K562 (cell line): ENCODE measurements around the gene GPHN. TPM values are rescaled to one million over a fixed set of nuclear protein-coding genes. Genes with fewer than 3 reads are reported as not detected.

Experiments used
- ATAC-seq: fragments of 200-7000 bp; cut with Tn5 transposase; 3 replicates; pipeline ENCODE4 v1.9.1; 2020; ENCODE audit warnings: moderate library complexity
- BruUV-seq: library from RNA; stranded (reverse); fragments of 400-500 nt; replicated peaks from 2 replicates; lab custom pipeline; 2021; lab: Mats Ljungman, UMichigan
- CTCF ChIA-PET: fragments of 300-600 bp; formaldehyde crosslinking; extraction: SDS; loops from one replicate; lab custom pipeline; 2021; ENCODE audit warnings: low intra/inter-chr PET ratio; lab: Yijun Ruan, JAX
- POLR2A ChIA-PET: fragments of 300-600, 350-650 bp; sonication (Branson Sonifier 250); formaldehyde crosslinking; extraction: SDS; loops from one replicate; lab custom pipeline; 2021; ENCODE audit warnings: antibody characterized with exemption, inconsistent platforms; lab: Yijun Ruan, JAX
- DNase-seq, 4 experiments: peaks; one replicate each; pipeline versions ENCODE4 v3.0.0 to v3.0.0-alpha.2; 2011 to 2018; ENCODE audit warnings: low spot score in 3 of 4, mixed read lengths in 3 of 4; ENCODE audit errors: extremely low read depth in 1 of 4
- FAIRE-seq: peaks from 2 replicates; lab custom pipeline; 2011; peaks lifted over from hg19 to GRCh38; lab: Jason Lieb, UNC
- H2AFZ ChIP-seq: 2 replicates; pipeline ENCODE4 v1.6.0; 2011; ENCODE audit warnings: low read depth, low read length, control low read depth, inconsistent platforms
- H3K27ac ChIP-seq: fragments of 200-600 bp; 3 replicates; pipeline ENCODE4 v1.8.0; 2011; ENCODE audit warnings: low read depth, mild to moderate bottlenecking, control low read depth, inconsistent platforms, low read length, moderate library complexity, mixed read lengths; ENCODE audit errors: extremely low read depth
- H3K27me3 ChIP-seq, 2 experiments: fragments of 300-600 bp in 1 of 2; 2 replicates in 1 of 2; 3 replicates in 1 of 2; pipeline versions ENCODE4 v1.6.0 to v1.8.0; 2011; ENCODE audit warnings: inconsistent platforms in 2 of 2, low read length in 2 of 2, mild to moderate bottlenecking in 1 of 2, mixed read lengths in 1 of 2, moderate library complexity in 1 of 2; ENCODE audit not compliant: control insufficient read depth in 2 of 2, insufficient read depth in 2 of 2
- H3K36me3 ChIP-seq: fragments of 300-600 bp; 3 replicates; pipeline ENCODE4 v1.8.0; 2011; ENCODE audit warnings: mild to moderate bottlenecking, low read length, inconsistent platforms; ENCODE audit not compliant: control insufficient read depth, insufficient read depth
- H3K4me1 ChIP-seq, 2 experiments: fragments of 200-600 bp in 1 of 2; replicated peaks in 1 of 2; 2 replicates in 1 of 2; 3 replicates in 1 of 2; pipeline versions ENCODE4 v1.5.1 to v1.8.0; 2011; ENCODE audit warnings: inconsistent platforms in 2 of 2, low read length in 2 of 2, mild to moderate bottlenecking in 1 of 2, mixed read lengths in 1 of 2, moderate library complexity in 1 of 2; ENCODE audit not compliant: control insufficient read depth in 2 of 2, insufficient read depth in 2 of 2
- H3K4me2 ChIP-seq: 2 replicates; pipeline ENCODE4 v1.6.1; 2011; ENCODE audit warnings: low read length, control low read depth, inconsistent platforms, mixed read lengths; ENCODE audit not compliant: insufficient read depth
- H3K4me3 ChIP-seq: fragments of 200-600 bp; sonication (generic), shearing (Covaris generic); 2 replicates; pipeline ENCODE4 v1.5.1; 2016; ENCODE audit warnings: control low read depth, inconsistent platforms
- H3K79me2 ChIP-seq: fragments of 200-600 bp; 3 replicates; pipeline ENCODE4 v1.8.0; 2011; ENCODE audit warnings: low read length, inconsistent platforms; ENCODE audit not compliant: control insufficient read depth, insufficient read depth
- H3K9ac ChIP-seq, 2 experiments: 2 replicates each; pipeline versions ENCODE4 v1.6.0 to v1.6.1; 2011; ENCODE audit warnings: low read depth in 2 of 2, low read length in 2 of 2, control low read depth in 1 of 2, inconsistent platforms in 1 of 2, mild to moderate bottlenecking in 1 of 2, mixed read lengths in 1 of 2; ENCODE audit not compliant: insufficient read depth in 1 of 2
- H3K9me1 ChIP-seq: one replicate; pipeline ENCODE4 v1.6.0; 2011; ENCODE audit warnings: inconsistent platforms, mild to moderate bottlenecking, low read length, moderate library complexity; ENCODE audit not compliant: control insufficient read depth, insufficient read depth
- H3K9me3 ChIP-seq: replicated peaks from 2 replicates; pipeline ENCODE4 v1.5.1; 2011; ENCODE audit warnings: low read depth, low read length, inconsistent platforms; ENCODE audit not compliant: control insufficient read depth, insufficient read depth
- H4K20me1 ChIP-seq: replicated peaks from 2 replicates; pipeline ENCODE4 v1.6.1; 2011; ENCODE audit warnings: low read length, inconsistent platforms, mixed read lengths; ENCODE audit not compliant: control insufficient read depth, insufficient read depth
- ARID2 ChIP-seq: fragments of 450-650 bp; IDR thresholded peaks from 2 replicates; pipeline ENCODE4 v1.6.1; 2017; ENCODE audit warnings: antibody characterized with exemption, mild to moderate bottlenecking
- EHMT2 ChIP-seq: fragments of 450-650 bp; IDR thresholded peaks from 2 replicates; pipeline ENCODE4 v1.6.1; 2018; ENCODE audit warnings: antibody characterized with exemption
- GTF2B ChIP-seq: IDR thresholded peaks from 2 replicates; pipeline ENCODE4 v1.6.1; 2011; ENCODE audit not compliant: insufficient read length; ENCODE audit errors: extremely low read depth
- HNRNPL ChIP-seq: fragments of 200-400 bp; formaldehyde crosslinking; IDR thresholded peaks from 2 replicates; pipeline ENCODE4 v1.6.1; 2017; ENCODE audit warnings: low read depth, mild to moderate bottlenecking, low read length
- IRF2 ChIP-seq: sonication (generic); formaldehyde crosslinking; IDR thresholded peaks from 2 replicates; pipeline ENCODE4 v1.8.1; 2022; ENCODE audit warnings: mild to moderate bottlenecking, missing genetic modification reagents
- JUN ChIP-seq, 2 experiments: sonication (generic) in 1 of 2; formaldehyde crosslinking in 1 of 2; IDR thresholded peaks; 2 replicates each; pipeline versions ENCODE4 v1.6.1 to v1.8.0; 2012 to 2022; ENCODE audit warnings: borderline replicate concordance in 2 of 2, mild to moderate bottlenecking in 2 of 2, improper control_type of control experiment in 1 of 2, low read depth in 1 of 2, low read length in 1 of 2, missing genetic modification reagents in 1 of 2
- KAT2B ChIP-seq: IDR thresholded peaks from one replicate; pipeline ENCODE4 v1.6.1; 2012; ENCODE audit warnings: low read depth, mild to moderate bottlenecking, control low read depth, inconsistent platforms, low read length, moderate library complexity
- KDM1A ChIP-seq, 2 experiments: fragments of 450-650 bp; IDR thresholded peaks; 2 replicates each; pipeline ENCODE4 v1.6.1; 2016; ENCODE audit warnings: mild to moderate bottlenecking in 2 of 2
- NCOR1 ChIP-seq: fragments of 450-650 bp; IDR thresholded peaks from 2 replicates; pipeline ENCODE4 v1.6.1; 2016; ENCODE audit warnings: mild to moderate bottlenecking, moderate library complexity
- NONO ChIP-seq, 2 experiments: fragments of 200-400 bp in 1 of 2; fragments of 450-650 bp in 1 of 2; formaldehyde crosslinking in 1 of 2; IDR thresholded peaks; 2 replicates each; pipeline ENCODE4 v1.6.1; 2017; ENCODE audit warnings: low read depth in 2 of 2, mild to moderate bottlenecking in 2 of 2, moderate library complexity in 2 of 2, low read length in 1 of 2
- POLR3G ChIP-seq: IDR thresholded peaks from 2 replicates; pipeline ENCODE4 v1.6.1; 2011; ENCODE audit not compliant: insufficient read length, insufficient replicate concordance; ENCODE audit errors: extremely low read depth
- XRCC3 ChIP-seq: fragments of 450-650 bp; IDR thresholded peaks from 2 replicates; pipeline ENCODE4 v1.6.1; 2017; ENCODE audit warnings: mild to moderate bottlenecking, moderate library complexity
- ZBTB11 ChIP-seq, 3 experiments: fragments of 200-800 bp in 1 of 3; fragments of 250-450 bp in 1 of 3; fragments of 450-650 bp in 1 of 3; sonication (Bioruptor Pico) in 1 of 3; sonication (Bioruptor generic) in 1 of 3; formaldehyde crosslinking in 1 of 3; IDR thresholded peaks; 2 replicates each; pipeline versions ENCODE4 v1.6.1 to v1.8.0; 2016 to 2022; ENCODE audit warnings: mild to moderate bottlenecking in 2 of 3, missing genetic modification characterization in 2 of 3, missing compliant biosample characterization in 1 of 3, moderate library complexity in 1 of 3
- ZBTB5 ChIP-seq: fragments of 450-650 bp; IDR thresholded peaks from 2 replicates; pipeline ENCODE4 v1.6.1; 2017; ENCODE audit warnings: antibody characterized with exemption
- ZNF217 ChIP-seq: sonication (generic); formaldehyde crosslinking; IDR thresholded peaks from 2 replicates; pipeline ENCODE4 v1.8.0; 2022; ENCODE audit warnings: mild to moderate bottlenecking, missing genetic modification reagents
- ZNF232 ChIP-seq: sonication (generic); formaldehyde crosslinking; IDR thresholded peaks from 2 replicates; pipeline ENCODE4 v1.8.0; 2022; ENCODE audit warnings: mild to moderate bottlenecking, missing genetic modification reagents
- ZNF384 ChIP-seq: IDR thresholded peaks from 2 replicates; pipeline ENCODE4 v1.6.1; 2012; ENCODE audit warnings: low read depth, low read length, improper control_type of control experiment
- WGBS: fragments of 100-300 bp; shearing (Covaris generic); methylation state at CpG from one replicate; pipeline ENCODE4 v1.1.6; 2016; ENCODE audit warnings: low coverage, mixed read lengths; ENCODE audit not compliant: insufficient coverage; ENCODE audit errors: missing lambda C conversion rate; 5-methylcytosine and 5-hydroxymethylcytosine counted together
- in situ Hi-C: fragments of 300-500 bp; cut with MboI; formaldehyde crosslinking; loops from 4 replicates; pipeline ENCODE4 v1.15.0; 2018; ENCODE audit warnings: inconsistent platforms, mixed read lengths
- intact Hi-C: fragments of 100-400 bp; cut with micrococcal nuclease; formaldehyde crosslinking; loops from 2 replicates; pipeline ENCODE4 v1.14.2; 2022
- polyA plus RNA-seq, 8 experiments: library from polyadenylated mRNA; depleted of rRNA in 4 of 8; stranded (reverse) in 5 of 8; unstranded in 3 of 8; fragments of >200 nt; fragmentation: Nextera tagmentation in 2 of 8; fragmentation: Illumina TruSeq in 1 of 8; extraction: Ambion mirVana in 2 of 8; extraction: Trizol in 1 of 8; gene quantifications; 2 replicates each; pipeline versions ENCODE4 v1.2.1 to v1.2.3, GENCODE V29; 2011 to 2014; ENCODE audit warnings: inconsistent platforms in 1 of 8, missing spikeins in 1 of 8
- total RNA-seq, 7 experiments: library from RNA; depleted of rRNA in 6 of 7; stranded (reverse); fragments of >200 nt in 6 of 7; fragmentation: Illumina TruSeq in 2 of 7; extraction: Trizol in 2 of 7; gene quantifications; 2 replicates each; pipeline versions ENCODE4 v1.2.1 to v1.2.3, GENCODE V29; 2011 to 2021; ENCODE audit warnings: low replicate concordance in 1 of 7

GPHN gene
- total and polyA plus RNA-seq, 9 of the 15 experiments (the other 6 are each of a cell fraction or from before 2014, with no cell fraction given): 5.9 to 16.0 (median 11.4) TPM

GRCh38 chr14:66853311-66853710, 345.4 kb downstream of the GPHN start (continued):
- no peak for TF ChIP-seq ZBTB11 (CRISPR knock-in tag; IDR thresholded peaks at IDR 0.05)
- no peak for TF ChIP-seq HNRNPL
- no peak for TF ChIP-seq KDM1A (IDR thresholded peaks at IDR 0.05)
- TF ChIP-seq ZBTB5: no peak
- no peak for TF ChIP-seq POLR3G
- TF ChIP-seq, all 486 proteins: peak for 0

- Histone ChIP-seq H3K4me3 (no peak overlapping the region), H2AFZ (no peak overlapping the region), H3K27me3 (no peaks in the 10 kb centered on the region), H3K9ac (no peak overlapping the region), H4K20me1 (no peaks in the 10 kb centered on the region), H3K27ac (no peak overlapping the region), H3K9me1 (no peaks in the 10 kb centered on the region), H3K4me1 (no peaks in the 10 kb centered on the region), H3K36me3 (no peaks in the 10 kb centered on the region), H3K9me3 (no peaks in the 10 kb centered on the region), H3K4me2 (no peak overlapping the region), H3K79me2 (no peaks in the 10 kb centered on the region)
- in situ Hi-C loops (no loop called here), intact Hi-C loops (no loop called here)
- ATAC-seq (no peak), DNase-seq (no peak), FAIRE-seq (no peak)
- WGBS: 77% methylated on average over 4 of the region's 4 CpGs
- no TSS peak for BruUV-seq
- POLR2A ChIA-PET: no interaction called here
- CTCF ChIA-PET: no interaction called here
- TF ChIP-seq ARID2 (no peak), IRF2 (CRISPR knock-in tag) (no peak), GTF2B (no peak), ZNF217 (CRISPR knock-in tag) (no peak), NONO (IDR thresholded peaks at IDR 0.05; ENCODE audit: low read depth in 2 of 2, low read length in 1 of 2) (no peak), ZNF384 (no peak), EHMT2 (no peak), ZNF232 (no peak), JUN (IDR thresholded peaks at IDR 0.05; ENCODE audit: borderline replicate concordance, low read depth, low read length) (no peak), JUN (CRISPR knock-in tag; IDR thresholded peaks at IDR 0.05; ENCODE audit: borderline replicate concordance) (no peak), XRCC3 (no peak), NCOR1 (no peak), KAT2B (no peak)
Observed at GRCh38 chr14:66857867-66858266, 349.9 kb downstream of the GPHN start.
